Sigmoid colon (tissue), 4 donors: Measurements from ENCODE around the gene NTM.

Experiments used
- CTCF ChIP-seq, 4 experiments: fragments of 450-650 bp in 3 of 4; fragments of 200-600 bp in 1 of 4; IDR thresholded peaks; one replicate each; pipeline ENCODE4 v1.5.1; 2016 to 2019; ENCODE audit warnings: antibody characterized with exemption in 4 of 4, mild to moderate bottlenecking in 3 of 4, moderate library complexity in 2 of 4
- EP300 ChIP-seq, 4 donors: sonication (generic); formaldehyde crosslinking; IDR thresholded peaks; one replicate each; pipeline ENCODE4 v1.6.1; 2017; ENCODE audit warnings: antibody characterized with exemption in 4 of 4
- POLR2A ChIP-seq, 2 donors: fragments of 450-650 bp; IDR thresholded peaks; one replicate each; pipeline ENCODE4 v1.6.1; 2016; ENCODE audit warnings: antibody characterized with exemption in 2 of 2, mild to moderate bottlenecking in 2 of 2, moderate library complexity in 2 of 2
- POLR2AphosphoS5 ChIP-seq, 4 donors: sonication (generic); formaldehyde crosslinking; IDR thresholded peaks; one replicate each; pipeline ENCODE4 v1.6.1; 2017; ENCODE audit warnings: antibody characterized with exemption in 4 of 4

DNA sequence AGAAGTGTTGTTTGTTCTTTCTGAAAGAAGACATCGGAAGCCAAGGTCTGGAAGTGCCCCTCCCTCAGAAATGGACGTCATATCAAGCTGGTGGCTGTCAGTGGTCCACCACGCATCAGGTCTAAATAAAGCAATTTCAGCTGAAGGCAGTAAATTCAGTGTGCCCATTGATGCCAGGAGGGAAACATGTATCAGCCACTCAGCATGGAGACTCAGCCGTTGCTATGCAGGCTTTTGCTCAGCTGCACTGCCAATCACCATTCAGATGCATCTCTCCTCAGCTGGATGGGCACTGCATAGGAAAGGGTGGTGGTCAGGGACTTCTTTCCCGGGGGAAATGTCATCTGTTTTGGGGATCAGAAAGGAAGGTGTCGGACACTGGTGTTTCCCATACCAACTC, 878.2 kb downstream of the NTM start:
- TF ChIP-seq POLR2A (IDR thresholded peaks at IDR 0.05) (no peak), CTCF (IDR thresholded peaks at IDR 0.05) (no peak), POLR2AphosphoS5 (IDR thresholded peaks at IDR 0.05) (no peak), EP300 (IDR thresholded peaks at IDR 0.05) (no peak)
